Right lobe of liver (tissue), 4 donors: ENCODE measurements around the gene HECW1.

Experiments used
- POLR2A ChIP-seq: fragments of 450-650 bp; IDR thresholded peaks from one replicate; pipeline ENCODE4 v1.6.1; 2017; ENCODE audit warnings: antibody characterized with exemption, mild to moderate bottlenecking
- TF ChIP-seq, protein P1 (sequence below), 4 donors: fragments of 200-600 bp in 3 of 4; fragments of 450-650 bp in 1 of 4; IDR thresholded peaks; one replicate each; pipeline versions ENCODE4 v1.5.1 to v1.8.0; 2016 to 2022; ENCODE audit warnings: antibody characterized with exemption in 4 of 4, mild to moderate bottlenecking in 2 of 4
- donor health status: DM: no; HTN: no; CAD: no.
- donor health status: DM: no; HTN: no; CAD: no.
- donor health status: DM: no; HTN: yes; CAD: no.

DNA sequence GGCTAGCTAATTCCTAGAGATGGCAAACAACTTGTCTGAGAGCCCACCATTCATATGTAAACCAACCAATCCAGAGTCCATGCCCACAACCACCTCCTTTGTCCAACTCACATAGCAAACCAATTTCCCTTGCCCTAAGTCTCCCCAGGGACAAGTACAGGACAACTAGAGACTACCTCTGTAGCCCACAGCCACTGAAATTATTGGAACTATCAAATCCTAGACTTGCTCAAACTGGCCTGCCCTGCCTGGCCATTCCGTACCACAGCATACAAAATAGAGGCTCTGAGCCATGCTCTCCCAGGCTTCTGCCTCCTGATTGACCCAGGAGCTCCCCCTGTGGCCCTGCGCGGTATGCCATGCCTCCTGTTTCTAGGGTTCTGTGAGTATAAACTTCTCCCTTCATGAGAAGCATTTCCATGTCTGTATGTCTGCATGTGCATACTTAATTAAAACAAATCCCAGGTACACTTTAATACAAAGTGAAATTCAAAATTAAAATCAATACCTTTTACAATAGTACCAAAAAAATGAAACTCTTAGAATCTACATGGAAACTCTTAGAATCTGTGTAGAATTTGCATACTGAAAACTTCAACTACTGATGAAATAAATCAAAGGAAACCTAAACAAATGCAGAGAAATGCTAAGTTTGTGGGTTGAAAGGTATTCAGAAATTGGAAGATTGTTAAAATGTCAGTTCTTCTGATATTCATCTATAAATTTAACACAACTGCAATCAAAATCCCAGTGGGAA, 4.0 kb upstream of the HECW1 start:
- TF ChIP-seq, protein P1, sequence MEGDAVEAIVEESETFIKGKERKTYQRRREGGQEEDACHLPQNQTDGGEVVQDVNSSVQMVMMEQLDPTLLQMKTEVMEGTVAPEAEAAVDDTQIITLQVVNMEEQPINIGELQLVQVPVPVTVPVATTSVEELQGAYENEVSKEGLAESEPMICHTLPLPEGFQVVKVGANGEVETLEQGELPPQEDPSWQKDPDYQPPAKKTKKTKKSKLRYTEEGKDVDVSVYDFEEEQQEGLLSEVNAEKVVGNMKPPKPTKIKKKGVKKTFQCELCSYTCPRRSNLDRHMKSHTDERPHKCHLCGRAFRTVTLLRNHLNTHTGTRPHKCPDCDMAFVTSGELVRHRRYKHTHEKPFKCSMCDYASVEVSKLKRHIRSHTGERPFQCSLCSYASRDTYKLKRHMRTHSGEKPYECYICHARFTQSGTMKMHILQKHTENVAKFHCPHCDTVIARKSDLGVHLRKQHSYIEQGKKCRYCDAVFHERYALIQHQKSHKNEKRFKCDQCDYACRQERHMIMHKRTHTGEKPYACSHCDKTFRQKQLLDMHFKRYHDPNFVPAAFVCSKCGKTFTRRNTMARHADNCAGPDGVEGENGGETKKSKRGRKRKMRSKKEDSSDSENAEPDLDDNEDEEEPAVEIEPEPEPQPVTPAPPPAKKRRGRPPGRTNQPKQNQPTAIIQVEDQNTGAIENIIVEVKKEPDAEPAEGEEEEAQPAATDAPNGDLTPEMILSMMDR (IDR thresholded peaks at IDR 0.05): peak; percentile 47 to 89 (median 82)
- no peak for TF ChIP-seq POLR2A
